Stimulated activated CD8-positive, alpha-beta memory T cell treated with anti-CD3 and anti-CD28 coated beads, Interleukin-4, amount 100 ng/mL, for 48 hours (primary cell): ENCODE data around the gene GHRL.

Experiments
- DNase-seq: peaks from one replicate; pipeline ENCODE4 v3.0.0-alpha.2; 2020

Gene GHRL

GRCh38 chr3:10294030-10294586 is 1.4 kb upstream of the GHRL start:
- no peak for DNase-seq

GRCh38 chr3:10291641-10292040 is 1.1 kb downstream of the GHRL start:
- DNase-seq, result no peak

- DNase-seq, result no peak
Measured at GRCh38 chr3:10290481-10291176, 2.1 kb downstream of the GHRL start.

GRCh38 chr3:10289787-10290355 is 2.9 kb downstream of the GHRL start:
- no peak for DNase-seq

- no peak for DNase-seq
Measured at GRCh38 chr3:10289077-10289476, 3.7 kb downstream of the GHRL start.

GRCh38 chr3:10288575-10288960 is 4.2 kb downstream of the GHRL start:
- DNase-seq, result no peak

- DNase-seq, result no peak
Measured at GRCh38 chr3:10287936-10288574, 4.7 kb downstream of the GHRL start.

- DNase-seq, result no peak
Measured at GRCh38 chr3:10286596-10287295, 6.0 kb downstream of the GHRL start.

- no peak for DNase-seq
Measured at GRCh38 chr3:10286133-10286524, 6.6 kb downstream of the GHRL start.

GRCh38 chr3:10285272-10286132 is 7.2 kb downstream of the GHRL start:
- no peak for DNase-seq

GRCh38 chr3:10284496-10284895 is 8.3 kb downstream of the GHRL start:
- DNase-seq, result no peak

- no peak for DNase-seq
Measured at GRCh38 chr3:10283638-10284037, 9.1 kb downstream of the GHRL start.

GRCh38 chr3:10281951-10282350 is 10.8 kb downstream of the GHRL start:
- DNase-seq, result no peak

GRCh38 chr3:10280571-10280970 is 12.2 kb downstream of the GHRL start:
- no peak for DNase-seq

GRCh38 chr3:10280177-10280529 is 12.6 kb downstream of the GHRL start:
- no peak for DNase-seq

GRCh38 chr3:10279384-10280176 is 13.2 kb downstream of the GHRL start:
- no peak for DNase-seq

- no peak for DNase-seq
Measured at GRCh38 chr3:10278501-10278900, 14.2 kb downstream of the GHRL start.

GRCh38 chr3:10277115-10277625 is 15.6 kb downstream of the GHRL start:
- no peak for DNase-seq

GRCh38 chr3:10274601-10275000 is 18.1 kb downstream of the GHRL start:
- no peak for DNase-seq

GRCh38 chr3:10273702-10274305 is 18.9 kb downstream of the GHRL start:
- no peak for DNase-seq

- no peak for DNase-seq
Measured at GRCh38 chr3:10272977-10273376, 19.8 kb downstream of the GHRL start.
